SKM-1 treated with dmso at 0.1 percent for 144 hours (cell line): ENCODE data around the gene THRB.

Experiments
- DNase-seq: peaks from one replicate; lab custom pipeline; 2025; ENCODE audit not compliant: unreplicated experiment; lab: John Stamatoyannopoulos, UW

THRB gene

DNA sequence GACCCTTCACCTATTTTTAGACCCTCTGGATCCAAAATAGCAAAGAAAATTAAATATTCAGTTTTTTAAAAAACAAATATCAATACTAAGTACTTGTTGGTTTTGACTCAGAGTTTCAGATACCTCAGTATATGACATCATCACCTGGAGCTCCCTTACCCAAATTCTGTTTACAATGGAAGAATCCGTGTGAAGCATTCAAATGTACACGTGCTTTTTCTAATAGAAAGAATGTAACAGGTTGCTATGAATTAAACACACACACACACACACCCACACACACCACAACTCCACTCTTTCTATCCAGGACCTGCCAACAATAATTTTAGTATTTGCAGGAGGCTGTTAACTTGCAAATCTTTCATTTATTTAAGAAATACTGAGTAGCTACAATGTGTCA, 221.8 kb downstream of the THRB start:
- no peak for DNase-seq

- DNase-seq = no peak
Measured at GRCh38 chr3:24272408-24272807, 222.2 kb downstream of the THRB start.

DNA sequence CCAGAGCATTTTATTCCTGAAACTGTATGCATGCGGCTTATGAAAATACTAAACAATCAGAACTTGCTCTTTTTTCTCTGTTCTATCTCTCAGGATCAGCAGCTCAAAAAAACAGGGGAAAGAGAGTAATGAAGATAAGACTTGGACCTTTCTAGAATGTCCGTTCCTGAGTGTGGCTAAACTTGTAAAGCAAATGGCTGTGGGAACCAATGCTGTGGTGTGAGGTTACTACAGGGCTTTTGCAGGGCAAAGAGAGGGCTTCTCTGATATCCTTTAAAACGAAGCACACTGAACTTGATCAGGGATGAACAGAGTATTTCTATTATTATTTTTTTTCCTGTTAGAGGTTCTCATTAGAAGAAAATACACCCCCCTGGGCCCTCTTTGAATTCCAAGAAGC, 223.4 kb downstream of the THRB start:
- no peak for DNase-seq

- DNase-seq = no peak
Measured at GRCh38 chr3:24270744-24271143, 223.9 kb downstream of the THRB start.

DNA sequence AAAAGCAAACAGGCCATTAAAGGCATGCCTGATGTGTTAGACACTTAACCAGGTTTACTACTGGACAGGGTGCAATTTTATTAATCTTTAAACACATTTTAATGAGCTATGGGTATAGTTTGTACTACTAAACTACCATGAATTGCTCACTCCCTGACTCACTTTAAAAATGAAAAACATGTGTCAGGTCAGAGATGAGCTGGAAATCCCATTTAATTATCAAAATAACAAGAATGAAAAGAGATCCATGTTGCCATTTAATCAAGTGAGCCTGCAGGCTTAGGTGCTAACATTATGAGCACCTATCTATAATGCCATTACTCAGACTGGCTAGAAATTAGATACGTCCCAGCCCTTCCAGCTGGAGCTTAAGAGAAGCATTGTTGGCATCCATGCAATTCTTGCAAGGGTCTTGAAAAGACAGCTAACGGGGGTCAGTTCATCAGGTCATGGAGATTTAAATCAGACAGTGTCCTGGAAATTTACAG, 224.4 kb downstream of the THRB start:
- DNase-seq = no peak

DNA sequence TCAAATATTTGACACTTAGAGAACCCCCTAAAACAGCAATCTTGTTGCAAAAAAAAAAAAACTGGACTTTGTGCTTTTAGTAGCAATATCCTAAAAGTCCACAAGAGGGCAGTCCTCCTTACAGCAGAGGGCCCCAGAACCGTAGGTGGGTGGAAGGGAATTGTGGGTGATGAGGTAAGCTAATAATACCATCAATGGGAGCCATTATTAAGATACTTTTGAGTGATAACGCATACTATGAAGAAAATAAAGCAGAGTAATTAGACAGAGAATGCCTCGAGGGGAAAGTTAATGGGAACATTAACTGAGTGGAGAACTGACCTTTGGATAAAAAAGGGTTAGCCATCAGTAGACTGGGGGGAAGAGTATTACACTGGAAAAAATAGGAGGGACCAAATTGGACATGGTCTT, 229.9 kb downstream of the THRB start:
- DNase-seq = peak; percentile 43

- DNase-seq = no peak
Measured at GRCh38 chr3:24264011-24264410, 230.6 kb downstream of the THRB start.

DNA sequence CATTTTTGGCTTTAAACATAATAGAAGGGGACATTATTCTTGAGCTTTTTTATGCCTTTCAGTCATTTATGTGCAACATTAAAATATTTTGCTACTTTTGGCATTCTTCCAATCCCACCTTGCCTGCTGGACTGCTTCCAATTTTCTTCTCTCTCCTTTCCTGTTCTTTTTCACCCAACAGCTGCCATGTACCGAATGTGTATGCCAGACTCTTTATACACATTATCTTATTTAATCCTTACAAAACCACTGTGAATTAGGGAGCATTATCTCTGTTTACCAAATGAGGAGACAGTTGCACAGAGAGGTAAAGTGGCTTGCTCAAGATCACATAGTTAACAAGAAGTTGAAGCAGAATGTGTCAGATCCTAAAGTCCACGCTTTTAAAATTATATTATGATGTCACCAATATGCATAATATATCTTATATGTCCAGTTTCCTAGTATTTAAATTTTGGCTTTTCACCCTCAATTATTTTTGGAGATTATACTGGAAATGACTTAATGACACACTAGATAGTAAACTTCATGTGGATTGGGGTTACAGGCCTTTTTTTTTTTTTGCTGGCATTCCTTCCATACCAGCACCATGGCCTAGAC, 231.5 kb downstream of the THRB start:
- no peak for DNase-seq

DNA sequence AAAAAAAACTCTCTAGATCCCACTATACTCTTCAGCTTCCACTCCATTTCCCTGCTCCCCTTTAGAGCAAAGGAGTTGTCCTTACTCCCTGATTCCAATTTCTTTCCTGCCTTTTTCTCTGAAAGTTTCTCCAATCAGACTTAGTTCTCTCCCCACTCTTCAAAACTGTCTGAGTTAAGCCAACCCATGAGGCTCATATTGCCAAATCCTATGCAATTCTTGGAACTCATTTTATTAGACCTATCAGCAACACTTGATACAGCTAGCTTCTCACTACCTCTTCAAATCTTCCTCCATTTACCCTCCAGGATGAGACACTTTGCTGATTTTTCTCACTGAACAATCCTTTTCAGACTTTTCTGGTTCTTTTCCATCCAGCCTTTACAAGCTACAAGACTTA, 233.1 kb downstream of the THRB start:
- DNase-seq = no peak

DNA sequence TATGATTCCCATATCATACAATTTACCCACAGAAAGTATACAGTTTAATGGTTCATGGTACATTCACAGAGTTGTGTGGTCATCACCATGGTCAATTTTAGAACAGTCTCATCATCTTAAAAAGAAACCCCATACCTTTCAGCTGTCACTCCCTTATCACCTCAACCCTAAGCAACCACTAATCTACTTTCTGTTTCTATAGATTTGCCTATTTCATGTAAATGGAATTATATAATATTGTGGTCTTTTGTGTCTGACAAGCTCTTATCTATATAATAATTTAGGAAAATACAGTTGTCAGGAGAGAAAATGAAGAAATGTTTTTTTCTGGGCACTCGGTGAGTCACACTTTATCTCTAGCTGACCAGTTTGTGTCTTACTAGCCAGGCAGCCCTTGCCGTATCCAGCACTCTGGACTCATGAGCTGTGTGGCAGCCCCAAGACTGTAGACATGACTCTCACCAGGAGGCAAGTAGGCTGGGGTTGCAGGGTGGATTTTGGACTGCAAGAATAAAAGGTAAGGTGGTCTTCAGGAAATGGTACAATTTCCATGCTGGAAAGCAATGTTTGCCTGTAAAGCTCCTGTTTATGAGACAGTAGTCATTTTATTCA, 234.6 kb downstream of the THRB start:
- no peak for DNase-seq

DNA sequence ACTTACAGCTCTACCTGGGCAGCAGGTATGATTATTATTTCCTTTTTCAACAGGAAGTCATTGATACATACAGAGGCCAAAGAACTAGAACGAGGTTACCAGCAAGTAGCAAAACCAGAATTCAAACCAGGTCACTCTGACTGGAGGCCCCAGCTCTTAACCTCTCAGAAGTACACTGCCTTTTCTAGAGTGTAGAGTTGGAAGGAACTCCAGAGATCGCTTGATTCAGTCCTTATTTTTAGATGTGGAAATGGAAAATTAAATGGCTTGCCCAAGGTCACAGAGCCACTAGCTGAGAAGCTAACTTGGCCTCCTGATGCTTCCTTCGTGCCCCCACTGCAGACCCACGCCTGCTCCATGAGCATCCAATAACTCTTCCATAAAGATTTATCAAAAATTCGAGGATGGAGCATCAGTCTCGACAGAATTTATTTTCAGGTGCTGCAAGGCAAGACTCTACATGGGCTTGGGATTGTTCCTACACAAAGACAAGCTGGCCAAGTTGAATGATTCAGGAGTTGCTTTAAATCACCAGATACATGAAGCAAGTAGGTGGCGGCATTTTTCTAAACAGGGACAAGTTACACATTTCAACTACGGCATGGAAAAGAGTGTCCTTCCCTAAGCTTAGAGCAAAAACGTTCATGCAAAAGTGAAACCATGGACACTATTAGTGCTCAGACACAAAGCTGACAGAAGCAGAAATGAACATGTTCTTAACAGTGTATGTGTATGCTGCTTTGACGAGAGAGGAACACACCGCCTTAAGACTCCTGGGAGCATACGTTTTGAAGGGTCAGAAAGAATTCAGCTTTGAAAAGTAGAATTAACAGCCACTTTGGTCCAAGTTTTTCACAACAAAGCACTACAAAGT, 235.7 kb downstream of the THRB start:
- DNase-seq = no peak

GRCh38 chr3:24258260-24258659, 236.4 kb downstream of the THRB start:
- no peak for DNase-seq

DNA sequence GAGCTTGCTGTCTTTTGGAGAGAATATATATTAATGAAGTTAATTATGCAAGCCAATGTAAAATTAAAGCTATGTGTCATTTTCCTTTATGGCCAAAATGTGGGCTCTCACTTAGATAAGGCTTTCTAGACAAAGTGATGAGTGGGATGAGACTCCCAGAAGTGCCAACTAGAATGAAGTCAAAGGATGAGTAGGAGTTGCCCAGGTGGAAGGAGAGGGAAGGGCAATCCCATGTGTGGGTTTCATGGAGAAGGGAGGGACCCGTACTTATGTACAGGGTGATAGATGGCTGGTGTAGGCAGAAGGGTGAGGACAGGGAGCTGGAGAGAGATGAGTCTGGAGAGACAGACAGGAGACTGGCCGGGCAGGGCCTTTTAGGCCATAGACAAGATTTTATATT, 239.2 kb downstream of the THRB start:
- no peak for DNase-seq

DNA sequence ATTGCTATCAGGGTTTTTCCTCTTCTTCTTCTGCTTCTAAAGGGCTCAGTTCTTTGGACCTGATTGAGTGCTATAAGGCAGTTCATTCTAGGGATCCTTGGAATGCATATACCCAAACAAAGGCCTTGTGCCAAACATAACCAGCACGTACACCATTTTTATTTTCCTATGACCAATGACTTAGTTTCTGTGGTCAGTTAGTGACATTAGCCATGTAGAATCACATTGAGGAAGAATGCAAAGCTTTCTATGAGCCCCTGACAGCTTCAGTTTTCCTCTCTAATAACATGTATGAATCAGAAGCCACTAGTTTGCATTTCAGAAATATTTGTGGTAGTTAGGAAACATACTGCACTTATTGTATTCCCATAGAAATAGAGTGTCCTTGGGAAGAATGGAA, 240.0 kb downstream of the THRB start:
- DNase-seq = no peak

DNA sequence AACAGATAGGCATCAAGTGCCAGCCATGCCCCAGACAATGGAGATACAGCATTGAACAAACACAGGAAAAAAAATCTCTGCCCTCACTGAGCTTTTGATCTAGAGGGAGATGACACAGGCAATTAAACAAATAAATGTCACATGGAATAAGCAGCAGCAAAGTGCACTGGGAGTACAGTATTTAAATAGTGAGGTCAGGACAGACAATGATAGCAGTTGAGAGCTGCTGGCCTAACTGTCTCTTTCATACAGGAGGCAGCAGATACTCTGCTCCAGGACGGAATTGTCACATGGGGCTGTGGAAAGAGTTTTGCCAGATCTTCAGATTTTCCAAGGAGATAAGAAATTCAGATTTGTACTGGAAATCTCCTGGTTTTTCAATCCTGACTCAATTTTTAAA, 241.3 kb downstream of the THRB start:
- no peak for DNase-seq

- DNase-seq = no peak
Measured at GRCh38 chr3:24249523-24249922, 245.1 kb downstream of the THRB start.

DNA sequence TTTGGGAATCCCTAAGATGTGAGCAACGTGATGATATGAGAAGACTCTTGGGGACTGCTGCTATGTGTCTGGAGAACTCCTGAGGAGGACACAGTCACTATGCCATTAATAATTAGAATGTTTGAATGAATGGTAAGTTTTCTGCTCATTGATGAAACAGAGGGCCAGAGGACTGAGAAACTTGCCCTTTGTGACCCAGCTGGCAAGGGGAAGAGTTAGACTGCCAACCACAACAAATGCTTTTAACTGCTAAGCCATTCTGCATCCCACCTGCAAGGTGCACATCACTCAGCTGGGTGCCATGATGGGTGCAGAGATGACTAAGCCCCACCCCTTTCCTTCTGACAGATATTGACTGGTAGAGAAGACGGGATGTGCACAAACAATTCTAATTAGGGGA, 249.6 kb downstream of the THRB start:
- no peak for DNase-seq

DNA sequence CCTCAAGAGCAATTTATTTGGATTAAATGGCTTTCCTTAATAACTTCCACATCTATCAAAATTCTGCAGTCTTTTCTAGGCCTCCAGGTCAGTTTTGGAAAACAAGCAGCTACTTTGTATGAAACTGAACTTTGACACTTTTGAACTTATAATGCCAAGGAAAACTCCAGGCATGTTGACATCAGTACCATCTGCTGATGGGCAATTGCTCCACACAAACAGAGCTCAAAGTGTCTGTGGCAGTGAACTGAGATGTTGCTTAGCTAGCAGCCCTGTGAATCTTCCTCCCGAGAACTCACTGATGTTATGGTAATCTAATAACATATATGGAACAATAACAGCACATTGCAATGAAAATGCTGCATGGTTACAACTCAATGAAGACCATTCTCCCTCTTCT, 250.2 kb downstream of the THRB start:
- DNase-seq = no peak

DNA sequence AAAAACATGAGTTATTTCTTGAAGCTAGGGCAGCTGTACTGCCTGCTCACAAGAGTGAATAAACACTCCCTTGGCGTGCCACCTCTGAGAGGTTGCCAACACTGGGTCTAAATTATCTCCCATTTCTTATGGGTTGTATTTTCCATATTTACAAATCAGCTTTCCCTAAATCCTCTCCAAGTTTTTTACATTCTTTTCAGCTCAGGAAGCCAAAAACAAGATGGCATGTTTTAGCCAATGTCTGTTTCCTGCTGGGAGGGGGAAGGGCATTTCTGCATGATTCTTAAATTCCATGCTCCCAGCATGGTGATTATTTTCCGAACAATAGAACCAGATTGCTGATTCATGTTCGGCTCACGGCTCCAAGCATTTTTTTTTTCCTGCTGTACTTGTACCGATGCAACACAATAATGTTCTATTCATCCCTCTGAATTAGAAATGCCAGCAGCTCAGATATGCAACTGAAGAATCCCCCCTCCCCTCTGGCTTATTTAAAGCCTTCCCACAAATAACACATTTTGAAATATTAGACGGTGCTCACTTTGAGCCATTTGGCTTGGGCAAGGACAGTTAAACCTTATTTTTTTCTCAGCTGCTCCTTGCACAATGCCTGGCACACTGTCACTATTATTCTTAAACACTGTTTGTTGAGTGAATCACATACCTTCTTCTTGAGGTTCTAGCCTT, 252.5 kb downstream of the THRB start:
- no peak for DNase-seq

- DNase-seq = no peak
Measured at GRCh38 chr3:24240306-24240705, 254.3 kb downstream of the THRB start.

DNA sequence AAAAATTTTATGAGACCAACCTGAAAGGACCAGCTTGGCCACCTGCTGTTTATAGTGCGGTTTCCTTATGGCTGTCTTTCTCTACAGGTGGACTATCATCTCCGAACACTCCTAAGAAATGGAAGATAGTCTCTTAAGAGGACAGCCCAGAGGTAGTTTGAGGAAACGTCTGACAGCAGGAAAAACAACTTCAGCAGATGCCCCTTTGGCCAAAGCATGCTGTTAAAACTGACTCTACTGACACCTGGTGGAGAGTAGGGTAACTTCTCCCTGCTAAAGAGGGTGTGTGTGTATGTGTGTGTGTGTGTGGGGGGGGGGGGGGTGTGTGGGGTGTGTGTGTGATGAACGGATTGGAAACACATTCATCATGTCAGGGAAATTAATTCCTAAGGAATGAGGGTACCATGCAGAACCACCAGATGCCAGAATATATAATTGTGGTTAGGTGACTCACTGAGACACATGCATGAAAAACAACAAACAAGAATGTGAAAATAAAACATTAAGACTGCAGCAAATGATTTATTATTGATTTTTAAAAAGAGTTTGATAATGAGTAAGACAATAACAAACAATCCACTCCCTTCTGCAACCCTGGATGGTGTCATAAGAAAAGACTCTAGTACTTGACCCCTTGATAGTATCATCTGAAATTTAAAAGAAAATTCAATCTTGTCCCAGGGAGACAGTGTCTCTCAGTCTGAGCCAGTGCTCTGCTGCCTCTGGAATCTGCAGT, 256.5 kb downstream of the THRB start:
- peak; percentile 44 for DNase-seq
